ENCODE measurements around the gene CATSPERD. TPM values are rescaled to one million over a fixed set of nuclear protein-coding genes. Genes with fewer than 3 reads are reported as not detected.

The CATSPERD gene
- total and polyA plus RNA-seq, 12 donors = not detected

DNA sequence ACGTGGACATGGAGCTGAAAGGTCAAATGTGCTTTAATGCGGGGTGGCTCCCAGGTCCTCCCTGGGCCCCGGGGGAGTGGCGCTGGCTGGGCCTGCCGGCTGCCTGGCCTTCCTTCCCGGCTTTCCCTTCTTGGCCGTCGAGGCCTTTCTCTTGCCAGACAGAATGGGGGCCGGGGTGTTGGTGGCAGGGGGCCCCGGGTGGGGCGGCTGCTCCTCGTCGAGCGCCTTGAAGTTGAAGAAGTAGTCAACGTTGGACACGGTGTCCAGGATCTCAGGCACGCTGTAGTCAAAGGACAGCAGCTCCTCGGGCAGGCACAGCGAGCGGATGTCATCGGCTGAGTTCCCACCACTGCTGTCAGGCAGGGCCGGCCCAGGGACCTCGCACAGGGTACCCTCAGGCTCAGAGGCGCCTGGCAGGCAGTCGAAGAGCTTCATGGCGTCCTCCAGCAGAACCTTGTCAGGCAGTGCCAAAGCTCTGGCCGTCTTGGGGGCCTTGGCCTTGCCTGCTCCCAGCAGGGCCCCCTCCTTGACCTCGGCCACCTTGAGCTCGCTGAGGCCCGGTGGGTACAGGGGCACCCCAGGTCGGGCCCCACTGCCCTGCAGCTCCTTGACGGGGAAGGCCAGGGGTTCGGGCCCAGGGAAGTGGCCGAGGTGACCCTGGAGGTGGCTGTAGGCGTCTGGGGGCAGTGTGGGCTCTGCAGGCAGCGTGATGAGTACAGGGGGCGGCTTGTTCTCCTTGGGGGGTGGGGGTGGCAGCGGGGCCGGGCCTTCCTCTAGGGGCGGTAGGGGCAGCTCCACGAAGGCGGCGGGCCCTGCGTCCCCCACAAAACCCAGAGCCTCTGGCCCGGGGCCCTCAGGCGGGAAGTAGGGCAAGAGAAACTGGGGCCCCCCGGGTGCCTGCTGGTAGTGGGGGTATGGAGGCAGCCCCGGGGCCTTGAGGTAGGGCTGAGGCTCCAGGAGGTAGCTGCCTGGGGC, 62.8 kb downstream of the CATSPERD start:
- intact Hi-C loops (cut with DNase I) = no loop called here
- Histone ChIP-seq H3K4me1 (replicated peaks in 1 of 2) (no peaks in the 10 kb centered on the region), H3K9me3 (replicated peaks in 1 of 3) (no peaks in the 10 kb centered on the region), H3K27ac (no peak overlapping the region), H3K4me3 (no peak overlapping the region), H3K36me3 (replicated peaks in 1 of 2) (peaks cover 0 to 37% of the 10 kb centered on the region in 2 donors), H3K27me3 (no peaks in the 10 kb centered on the region)
- DNase-seq = no peak
- TF ChIP-seq POLR2A (IDR thresholded peaks at IDR 0.05) = no peak
- TF ChIP-seq, protein P1, sequence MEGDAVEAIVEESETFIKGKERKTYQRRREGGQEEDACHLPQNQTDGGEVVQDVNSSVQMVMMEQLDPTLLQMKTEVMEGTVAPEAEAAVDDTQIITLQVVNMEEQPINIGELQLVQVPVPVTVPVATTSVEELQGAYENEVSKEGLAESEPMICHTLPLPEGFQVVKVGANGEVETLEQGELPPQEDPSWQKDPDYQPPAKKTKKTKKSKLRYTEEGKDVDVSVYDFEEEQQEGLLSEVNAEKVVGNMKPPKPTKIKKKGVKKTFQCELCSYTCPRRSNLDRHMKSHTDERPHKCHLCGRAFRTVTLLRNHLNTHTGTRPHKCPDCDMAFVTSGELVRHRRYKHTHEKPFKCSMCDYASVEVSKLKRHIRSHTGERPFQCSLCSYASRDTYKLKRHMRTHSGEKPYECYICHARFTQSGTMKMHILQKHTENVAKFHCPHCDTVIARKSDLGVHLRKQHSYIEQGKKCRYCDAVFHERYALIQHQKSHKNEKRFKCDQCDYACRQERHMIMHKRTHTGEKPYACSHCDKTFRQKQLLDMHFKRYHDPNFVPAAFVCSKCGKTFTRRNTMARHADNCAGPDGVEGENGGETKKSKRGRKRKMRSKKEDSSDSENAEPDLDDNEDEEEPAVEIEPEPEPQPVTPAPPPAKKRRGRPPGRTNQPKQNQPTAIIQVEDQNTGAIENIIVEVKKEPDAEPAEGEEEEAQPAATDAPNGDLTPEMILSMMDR (IDR thresholded peaks at IDR 0.05) = no peak
- 54 to 69% (median 67%) methylated on average over 16 to 48 of the region's 48 CpGs; no CpG with 5 or more reads in 1 of the 4 donors for WGBS, 4 donors

DNA sequence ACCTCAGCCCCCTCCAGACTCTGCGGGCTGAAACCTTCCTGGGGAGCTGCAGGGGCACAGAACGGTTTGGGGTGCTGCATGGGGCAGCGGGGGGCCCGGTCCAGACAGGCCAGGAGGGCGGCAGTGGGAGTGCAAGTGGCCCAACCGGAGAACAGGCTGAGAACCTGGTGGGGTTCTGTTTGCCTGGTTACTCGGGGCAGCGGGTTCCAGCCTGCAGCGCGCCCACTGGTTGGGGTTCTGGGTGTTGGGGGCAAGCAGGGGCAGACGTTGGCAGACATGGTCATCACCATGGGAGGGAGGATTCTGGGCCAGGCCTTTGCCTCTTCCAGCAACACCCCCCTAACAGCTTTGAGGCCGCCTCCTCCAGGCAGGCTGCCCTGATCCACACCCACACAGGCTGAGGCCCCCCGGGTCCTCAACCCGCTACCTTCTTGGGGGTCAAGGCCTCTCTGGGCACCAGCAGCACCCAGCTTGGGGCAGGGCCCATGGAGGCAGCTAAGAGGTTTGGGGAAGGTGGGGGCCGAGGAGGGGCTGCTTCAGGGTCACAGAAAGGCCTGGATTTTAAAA, 64.2 kb downstream of the CATSPERD start, which contains the start of gene PRR22:
Gene PRR22 (minus strand): TSS at position 166 of the 567 bp plus-strand sequence. CDS start 86 bp downstream, at position 80.
- peaks cover 0 to 52% of the 10 kb centered on the region in 2 donors for H3K36me3 ChIP-seq (replicated peaks in 1 of 2)
- intact Hi-C loops (cut with DNase I) = no loop called here
- H3K4me3 ChIP-seq = no peak within 1 kb of the TSS
- no peaks in the 10 kb centered on the region for H3K9me3 ChIP-seq (replicated peaks in 1 of 3)
- no peaks in the 10 kb centered on the region for H3K27me3 ChIP-seq
- peaks cover 0 to under 1% of the 10 kb centered on the region in 2 donors for H3K4me1 ChIP-seq (replicated peaks in 1 of 2)
- TF ChIP-seq POLR2A (IDR thresholded peaks at IDR 0.05) = no peak
- TF ChIP-seq, protein P1 (IDR thresholded peaks at IDR 0.05) = no peak
- H3K27ac ChIP-seq = no peak within 1 kb of the TSS
- no peak for DNase-seq
- 82 to 91% (median 87%) methylated on average over 6 to 15 of the region's 15 CpGs for WGBS, 4 donors

DNA sequence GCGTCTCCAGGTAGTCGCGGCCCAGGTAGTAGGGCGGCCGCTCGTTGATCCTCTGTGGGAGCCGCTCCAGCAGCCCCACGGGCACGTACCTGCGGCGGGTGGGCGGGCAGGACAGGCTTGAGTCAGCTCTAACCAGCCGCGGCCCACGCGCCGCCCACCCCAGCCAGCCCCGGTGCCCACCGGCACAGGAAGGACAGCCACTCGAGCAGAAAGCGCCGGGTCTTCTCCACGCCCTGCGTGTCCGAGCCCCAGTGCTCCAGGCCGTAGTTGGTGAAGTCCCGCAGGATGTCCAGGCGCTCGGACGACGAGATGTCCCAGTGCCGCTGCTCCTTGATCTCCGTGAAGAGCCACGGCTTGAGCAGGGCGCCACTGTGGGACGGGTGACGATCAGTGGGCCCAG, 65.0 kb downstream of the CATSPERD start:
- Histone ChIP-seq H3K4me3 (no peak overlapping the region), H3K27me3 (no peaks in the 10 kb centered on the region), H3K4me1 (replicated peaks in 1 of 2) (peaks cover 5 to 8% of the 10 kb centered on the region in 2 donors), H3K36me3 (replicated peaks in 1 of 2) (peaks cover 0 to 56% of the 10 kb centered on the region in 2 donors), H3K9me3 (replicated peaks in 1 of 3) (no peaks in the 10 kb centered on the region), H3K27ac (no peak overlapping the region)
- DNase-seq = no peak
- WGBS, 4 donors = 75 to 100% (median 96%) methylated on average over 1 to 37 of the region's 37 CpGs
- TF ChIP-seq, protein P1 (IDR thresholded peaks at IDR 0.05) = no peak
- no peak for TF ChIP-seq POLR2A (IDR thresholded peaks at IDR 0.05)
- intact Hi-C loops (cut with DNase I) = no loop called here
